HG03175 (cell line): ENCODE results near the gene P2RY14.
"Not testable (repeated sequence)": the region's sequence is repeated elsewhere in the genome, so short reads cannot be mapped to it uniquely, and the experiment has no call there.

Experiments
- ATAC-seq: cut with Tn5 transposase; IDR thresholded peaks from one replicate; pipeline ENCODE4 v1.9.1; 2021; ENCODE audit warnings: mild to moderate bottlenecking, moderate library complexity; ENCODE audit not compliant: unreplicated experiment

Gene P2RY14

GRCh38 chr3:151262871-151263525 is 15.3 kb downstream of the P2RY14 start:
- no peak for ATAC-seq

- no peak for ATAC-seq
Measured at GRCh38 chr3:151259664-151260063, 18.7 kb downstream of the P2RY14 start.

- ATAC-seq: no peak
Measured at GRCh38 chr3:151256749-151257148, 21.6 kb downstream of the P2RY14 start.

- no peak for ATAC-seq
Measured at GRCh38 chr3:151248772-151249337, 29.5 kb downstream of the P2RY14 start.

GRCh38 chr3:151242006-151242405 is 36.3 kb downstream of the P2RY14 start:
- not testable (repeated sequence) for ATAC-seq

DNA sequence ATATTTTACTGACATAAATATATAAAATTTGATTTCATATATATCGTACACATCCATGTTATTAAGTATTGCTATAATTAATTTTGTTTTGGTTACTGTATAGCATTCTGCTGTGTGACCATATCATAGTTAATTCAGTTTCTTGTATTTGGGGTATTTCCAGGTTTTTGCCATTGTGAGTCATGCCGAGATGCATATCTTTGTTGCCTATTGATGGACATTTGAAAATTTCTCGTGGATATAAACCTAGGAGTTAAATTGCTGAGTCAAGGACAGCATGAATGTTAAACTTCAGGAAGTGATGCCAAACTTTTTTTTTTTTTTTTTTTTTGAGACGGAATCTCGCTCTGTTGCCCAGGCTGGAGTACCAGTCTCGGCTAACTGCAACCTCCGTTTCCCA is 41.6 kb downstream of the P2RY14 start:
- ATAC-seq: no peak

DNA sequence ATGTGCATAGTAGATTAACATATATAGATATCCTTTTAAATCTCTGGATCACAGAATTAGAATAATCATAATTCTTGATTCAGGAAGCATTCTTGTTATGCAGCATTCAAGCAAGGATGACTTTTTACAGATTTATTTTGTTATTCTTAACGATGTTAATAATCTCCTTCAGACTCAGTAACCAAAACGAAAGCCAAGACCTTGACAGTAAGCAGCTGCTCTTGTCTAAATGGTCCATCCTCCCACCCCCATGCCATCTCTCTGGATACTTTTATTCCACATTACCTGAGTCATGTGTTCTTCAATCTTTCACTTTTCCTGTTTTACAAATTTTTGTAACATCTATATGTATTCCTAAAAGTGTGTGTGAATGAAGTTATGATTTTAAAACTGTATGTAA is 42.0 kb downstream of the P2RY14 start:
- no peak for ATAC-seq

DNA sequence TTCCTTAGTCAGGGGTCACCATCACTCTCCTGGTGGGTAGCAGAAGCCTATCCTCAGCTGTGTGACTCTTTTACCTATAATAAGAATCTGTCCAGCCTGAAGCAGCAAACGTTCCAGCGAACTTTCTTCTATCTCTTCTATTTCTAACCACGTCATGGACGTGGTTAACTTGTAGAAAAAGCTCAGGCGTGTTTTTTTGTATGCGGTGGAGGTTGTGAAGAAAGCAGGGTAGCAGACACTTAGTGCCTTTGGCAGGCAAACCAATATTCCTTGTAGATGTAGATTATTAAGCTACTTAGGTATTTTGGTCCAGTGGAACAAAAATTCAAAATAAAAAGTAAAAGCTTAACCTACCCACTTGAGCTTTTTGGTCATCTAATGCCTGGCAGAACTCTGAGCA is 43.5 kb downstream of the P2RY14 start:
- ATAC-seq: no peak

- ATAC-seq: no peak
Measured at GRCh38 chr3:151232991-151233390, 45.4 kb downstream of the P2RY14 start.

DNA sequence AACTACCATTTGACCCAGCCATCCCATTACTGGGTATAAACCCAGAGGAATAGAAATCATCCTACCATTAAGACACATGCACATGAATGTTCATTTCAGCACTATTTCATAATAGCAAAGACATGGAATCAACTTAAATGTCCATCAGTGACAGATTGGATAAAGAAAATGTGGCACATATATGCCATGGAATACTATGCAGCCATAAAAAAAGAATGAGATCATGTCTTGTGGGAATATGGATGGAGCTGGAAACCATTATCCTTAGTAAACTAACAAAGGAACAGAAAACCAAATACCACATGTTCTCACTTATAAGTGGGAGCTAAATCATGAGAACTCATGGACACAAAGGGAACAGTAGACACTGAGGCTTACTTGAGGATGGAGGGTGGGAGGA is 45.9 kb downstream of the P2RY14 start:
- not testable (repeated sequence) for ATAC-seq

DNA sequence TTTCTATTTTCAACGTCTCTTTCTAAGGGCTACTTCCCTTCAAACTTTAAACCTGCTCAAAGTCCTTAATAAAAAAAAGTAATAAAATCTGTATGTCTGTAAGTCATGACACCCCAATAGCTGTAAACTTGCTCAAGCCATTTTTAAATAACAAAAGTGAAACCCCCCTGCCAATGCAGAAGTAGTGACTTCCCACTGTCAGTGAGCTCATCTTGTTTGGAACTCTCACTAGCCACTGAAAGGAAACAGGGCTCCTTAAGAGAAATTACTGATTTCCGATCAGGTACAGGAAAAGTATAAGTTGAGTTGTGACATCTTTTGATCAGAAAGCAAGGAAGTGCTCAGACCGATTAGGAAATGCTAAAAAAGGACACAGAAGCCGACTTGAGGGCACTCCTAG is 47.7 kb downstream of the P2RY14 start:
- peak; percentile 59 for ATAC-seq

- no peak for ATAC-seq
Measured at GRCh38 chr3:151228666-151229040, 49.7 kb downstream of the P2RY14 start.

GRCh38 chr3:151227807-151228665 is 50.3 kb downstream of the P2RY14 start:
- ATAC-seq: peak; percentile 83

GRCh38 chr3:151227266-151227806 is 51.0 kb downstream of the P2RY14 start:
- peak; percentile 38 for ATAC-seq

GRCh38 chr3:151226825-151227224 is 51.5 kb downstream of the P2RY14 start:
- no peak for ATAC-seq

DNA sequence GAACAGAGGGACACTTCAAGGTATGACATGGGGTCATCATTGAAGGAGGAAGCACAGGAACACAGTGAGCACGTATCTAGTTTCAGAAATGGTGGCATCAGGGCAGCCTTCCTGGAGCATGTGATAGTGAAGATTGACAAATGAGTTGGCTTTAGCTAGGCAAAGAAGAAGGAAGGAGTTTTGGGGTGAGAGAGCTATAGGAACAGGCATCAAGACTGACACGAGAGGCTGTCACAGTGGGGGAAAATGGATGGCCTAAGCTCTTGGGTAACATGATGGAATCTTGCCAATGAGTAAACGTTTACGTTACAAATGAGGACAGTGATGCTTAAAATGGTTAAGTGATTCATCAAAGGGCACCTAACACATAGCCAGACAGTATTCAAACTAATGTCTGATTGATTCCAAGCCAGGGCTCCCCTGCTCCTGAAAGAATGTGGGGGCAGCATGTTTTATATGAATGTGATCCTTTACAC is 52.2 kb downstream of the P2RY14 start:
- no peak for ATAC-seq

- ATAC-seq: no peak
Measured at GRCh38 chr3:151225040-151225975, 53.0 kb downstream of the P2RY14 start.

GRCh38 chr3:151224268-151224866 is 54.0 kb downstream of the P2RY14 start:
- no peak for ATAC-seq

- no peak for ATAC-seq
Measured at GRCh38 chr3:151219056-151219455, 59.3 kb downstream of the P2RY14 start.

GRCh38 chr3:151218136-151218535 is 60.2 kb downstream of the P2RY14 start:
- ATAC-seq: no peak
